Measurements from ENCODE around the gene SP2. TPM values are rescaled to one million over a fixed set of nuclear protein-coding genes. Genes with fewer than 3 reads are reported as not detected.

Gene SP2
- total RNA-seq, 1 experiment from 2014 or later, result 3.9 TPM

DNA sequence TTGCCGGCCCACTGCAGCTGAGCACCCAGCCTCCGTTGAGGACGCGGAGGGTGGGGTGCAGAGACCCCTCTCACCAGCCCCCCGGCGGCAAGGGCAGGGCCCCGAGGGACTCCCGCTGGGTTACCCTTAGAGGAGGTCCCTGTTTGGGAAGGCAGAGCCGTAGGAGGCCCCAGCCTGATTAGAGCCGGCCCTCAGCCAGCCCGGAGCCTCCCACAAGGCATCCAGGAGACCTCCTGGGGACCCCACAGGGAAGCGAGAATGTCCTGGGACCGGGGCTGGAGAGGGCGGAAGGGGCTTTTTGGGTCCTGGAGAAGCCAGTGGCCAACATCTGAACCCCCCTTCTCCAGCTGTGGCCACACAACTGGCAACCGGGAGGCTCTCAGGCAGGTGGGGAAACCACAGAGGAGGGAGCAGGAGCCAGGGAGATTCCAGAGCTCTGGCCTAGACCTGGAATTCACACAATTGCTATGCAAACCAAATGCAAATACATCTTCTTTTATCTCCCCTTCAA lies 23.3 kb upstream of the SP2 start:
- H3K4me1 ChIP-seq (ENCODE audit: insufficient read depth, low read length), result no peaks in the 10 kb centered on the region
- ATAC-seq, result no peak
- CTCF ChIA-PET, result interaction anchor here (0.6 kb wide), 1 partner anchor 141 kb away, joined by 3 read pairs; no protein-coding TSS in a partner anchor

DNA sequence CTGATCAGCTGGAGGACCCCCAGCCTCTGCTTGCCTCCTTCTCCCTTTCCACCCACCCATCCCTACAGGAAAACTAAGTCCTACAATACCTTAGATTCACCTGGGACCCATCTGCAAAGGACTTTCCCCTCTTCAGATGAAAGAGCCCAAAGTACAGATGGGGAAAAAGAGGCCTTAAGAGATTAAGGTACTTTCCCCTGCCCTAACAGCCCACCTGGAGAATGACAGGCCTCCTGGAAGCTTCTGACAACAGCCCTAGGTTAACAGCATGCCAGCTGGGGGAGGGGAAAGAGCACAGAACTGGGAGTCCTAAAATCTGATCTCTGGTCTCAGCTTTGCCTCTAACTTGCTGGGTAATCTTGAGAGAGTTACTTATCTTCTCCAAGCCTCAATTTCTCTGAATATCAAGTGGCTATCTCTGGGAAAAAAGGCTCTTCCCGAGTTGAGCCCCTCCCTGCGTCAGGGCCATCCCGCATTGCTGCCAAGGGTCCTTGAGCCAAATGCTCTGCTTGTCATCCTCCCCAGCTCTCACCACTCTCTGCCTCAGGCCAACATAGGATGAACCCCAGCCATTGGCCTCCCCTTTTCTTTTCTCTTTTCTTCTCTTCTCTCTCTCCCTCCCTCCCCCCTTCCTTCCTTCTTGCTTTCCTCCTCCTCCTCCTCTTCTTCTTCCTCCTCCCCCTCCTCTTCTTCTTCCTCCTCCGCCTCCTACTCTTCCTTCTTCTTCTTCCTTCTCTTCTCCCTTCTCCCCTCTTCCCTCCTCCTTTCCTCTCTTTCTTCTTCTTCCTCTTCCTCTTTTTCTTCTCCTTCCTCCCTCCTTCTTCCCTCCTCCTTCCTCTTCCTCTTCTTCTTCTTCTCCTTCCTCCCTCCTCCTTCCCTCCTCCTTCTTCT lies 22.6 kb upstream of the SP2 start:
- Histone ChIP-seq H3K79me2 (ENCODE audit: low read length) (no peaks in the 10 kb centered on the region), H3K4me2 (ENCODE audit: low read length) (no peak overlapping the region), H2AFZ (ENCODE audit: low read length) (no peak overlapping the region)

More for the DNA sequence above, 23.3 kb upstream of the SP2 start:
- intact Hi-C loops (cut with micrococcal nuclease), result no loop called here
- Histone ChIP-seq H3K79me2 (ENCODE audit: low read length) (no peaks in the 10 kb centered on the region), H3K9me3 (ENCODE audit: low read length) (no peaks in the 10 kb centered on the region), H3K9ac (ENCODE audit: low read length) (no peak overlapping the region), H4K20me1 (ENCODE audit: low read length) (no peaks in the 10 kb centered on the region), H3K27me3 (ENCODE audit: low read length) (no peaks in the 10 kb centered on the region), H3K4me2 (ENCODE audit: low read length) (no peak overlapping the region), H3K27ac (ENCODE audit: low read length) (no peak overlapping the region), H3K4me3 (ENCODE audit: low read length) (no peak overlapping the region), H2AFZ (ENCODE audit: low read length) (no peak overlapping the region), H3F3A (ENCODE audit: low read length, unreplicated experiment) (no peaks in the 10 kb centered on the region), H3K9me2 (replicated peaks; ENCODE audit: low read length) (no peaks in the 10 kb centered on the region), H3K36me3 (ENCODE audit: low read depth, low read length) (no peaks in the 10 kb centered on the region)
- POLR2A ChIA-PET (ENCODE audit: unreplicated experiment), result no interaction called here
- BruUV-seq (replicated peaks), result no TSS peak
- no peak for TF ChIP-seq EZH2phosphoT487 (IDR thresholded peaks at IDR 0.05; ENCODE audit: borderline replicate concordance, low read length)
- TF ChIP-seq, protein P1, sequence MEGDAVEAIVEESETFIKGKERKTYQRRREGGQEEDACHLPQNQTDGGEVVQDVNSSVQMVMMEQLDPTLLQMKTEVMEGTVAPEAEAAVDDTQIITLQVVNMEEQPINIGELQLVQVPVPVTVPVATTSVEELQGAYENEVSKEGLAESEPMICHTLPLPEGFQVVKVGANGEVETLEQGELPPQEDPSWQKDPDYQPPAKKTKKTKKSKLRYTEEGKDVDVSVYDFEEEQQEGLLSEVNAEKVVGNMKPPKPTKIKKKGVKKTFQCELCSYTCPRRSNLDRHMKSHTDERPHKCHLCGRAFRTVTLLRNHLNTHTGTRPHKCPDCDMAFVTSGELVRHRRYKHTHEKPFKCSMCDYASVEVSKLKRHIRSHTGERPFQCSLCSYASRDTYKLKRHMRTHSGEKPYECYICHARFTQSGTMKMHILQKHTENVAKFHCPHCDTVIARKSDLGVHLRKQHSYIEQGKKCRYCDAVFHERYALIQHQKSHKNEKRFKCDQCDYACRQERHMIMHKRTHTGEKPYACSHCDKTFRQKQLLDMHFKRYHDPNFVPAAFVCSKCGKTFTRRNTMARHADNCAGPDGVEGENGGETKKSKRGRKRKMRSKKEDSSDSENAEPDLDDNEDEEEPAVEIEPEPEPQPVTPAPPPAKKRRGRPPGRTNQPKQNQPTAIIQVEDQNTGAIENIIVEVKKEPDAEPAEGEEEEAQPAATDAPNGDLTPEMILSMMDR (conservative IDR thresholded peaks at IDR 0.05; ENCODE audit: low read depth, low read length), result no peak
- DNase-seq, result no peak

More for the DNA sequence above, 22.6 kb upstream of the SP2 start:
- Histone ChIP-seq H3K4me3 (ENCODE audit: low read length) (no peak overlapping the region), H3K27ac (ENCODE audit: low read length) (no peak overlapping the region), H3K36me3 (ENCODE audit: low read depth, low read length) (no peaks in the 10 kb centered on the region), H3K27me3 (ENCODE audit: low read length) (no peaks in the 10 kb centered on the region), H4K20me1 (ENCODE audit: low read length) (no peaks in the 10 kb centered on the region), H3F3A (ENCODE audit: low read length, unreplicated experiment) (no peaks in the 10 kb centered on the region), H3K4me1 (ENCODE audit: insufficient read depth, low read length) (no peaks in the 10 kb centered on the region), H3K9me3 (ENCODE audit: low read length) (no peaks in the 10 kb centered on the region), H3K9ac (ENCODE audit: low read length) (no peak overlapping the region), H3K9me2 (replicated peaks; ENCODE audit: low read length) (no peaks in the 10 kb centered on the region)
- BruUV-seq (replicated peaks), result no TSS peak
- ChIA-PET CTCF (interaction anchor here (0.6 kb wide), 1 partner anchor 142 kb away, joined by 3 read pairs; no protein-coding TSS in a partner anchor), POLR2A (ENCODE audit: unreplicated experiment) (no interaction called here)
- DNase-seq, result no peak
- intact Hi-C loops (cut with micrococcal nuclease), result no loop called here
- no peak for TF ChIP-seq EZH2 (IDR thresholded peaks at IDR 0.05; ENCODE audit: low read length, unreplicated experiment)
- TF ChIP-seq, protein P1 (conservative IDR thresholded peaks at IDR 0.05; ENCODE audit: low read depth, low read length), result no peak
- TF ChIP-seq EZH2phosphoT487 (IDR thresholded peaks at IDR 0.05; ENCODE audit: borderline replicate concordance, low read length), result no peak
- ATAC-seq, result no peak
